ENCODE results near the gene PTGFRN.
"Not testable (repeated sequence)": the region's sequence is repeated elsewhere in the genome, so short reads cannot be mapped to it uniquely, and the experiment has no call there.

PTGFRN gene

GRCh38 chr1:116938216-116938615, 28.5 kb downstream of the PTGFRN start:
- Histone ChIP-seq H3K9me3 (ENCODE audit: control insufficient read depth, insufficient read depth, low read length) (no peaks in the 10 kb centered on the region), H3K9ac (ENCODE audit: low read depth, low read length) (no peak overlapping the region), H3K4me1 (ENCODE audit: insufficient read depth, low read length) (no peaks in the 10 kb centered on the region; the same call in 1 of the 2 replicates), H3K36me3 (ENCODE audit: insufficient read depth, low read length) (peaks cover 8% of the 10 kb centered on the region; the same call in 1 of the 2 replicates)

- not testable (repeated sequence) for H3K9me3 ChIP-seq (ENCODE audit: control insufficient read depth, insufficient read depth, low read length); H3K4me1 ChIP-seq (ENCODE audit: insufficient read depth, low read length)
Measured at GRCh38 chr1:116939780-116940543, 30.2 kb downstream of the PTGFRN start.

GRCh38 chr1:116940814-116941599, 31.3 kb downstream of the PTGFRN start:
- Histone ChIP-seq H3K9me3 (ENCODE audit: control insufficient read depth, insufficient read depth, low read length) (no peaks in the 10 kb centered on the region), H3K4me1 (ENCODE audit: insufficient read depth, low read length) (no peaks in the 10 kb centered on the region; the same call in 1 of the 2 replicates), H3K36me3 (ENCODE audit: insufficient read depth, low read length) (peaks cover 17% of the 10 kb centered on the region), H3K9ac (ENCODE audit: low read depth, low read length) (no peak overlapping the region)

More at GRCh38 chr1:116939780-116940543, 30.2 kb downstream of the PTGFRN start:
- not testable (repeated sequence) for H3K9ac ChIP-seq (ENCODE audit: low read depth, low read length); H3K36me3 ChIP-seq (ENCODE audit: insufficient read depth, low read length)

- Histone ChIP-seq H3K4me1 (ENCODE audit: insufficient read depth, low read length) (no peaks in the 10 kb centered on the region; the same call in 1 of the 2 replicates), H3K9ac (ENCODE audit: low read depth, low read length) (no peak overlapping the region), H3K9me3 (ENCODE audit: control insufficient read depth, insufficient read depth, low read length) (no peaks in the 10 kb centered on the region), H3K36me3 (ENCODE audit: insufficient read depth, low read length) (peaks cover 22% of the 10 kb centered on the region)
Measured at GRCh38 chr1:116941670-116942069, 32.0 kb downstream of the PTGFRN start.

GRCh38 chr1:116942344-116942743, 32.6 kb downstream of the PTGFRN start:
- Histone ChIP-seq H3K9me3 (ENCODE audit: control insufficient read depth, insufficient read depth, low read length) (no peaks in the 10 kb centered on the region), H3K4me1 (ENCODE audit: insufficient read depth, low read length) (no peaks in the 10 kb centered on the region; the same call in 1 of the 2 replicates), H3K9ac (ENCODE audit: low read depth, low read length) (no peak overlapping the region), H3K36me3 (ENCODE audit: insufficient read depth, low read length) (peaks cover 19% of the 10 kb centered on the region)

GRCh38 chr1:116943438-116943837, 33.7 kb downstream of the PTGFRN start:
- no peak overlapping the region for H3K9ac ChIP-seq (ENCODE audit: low read depth, low read length)
- peaks cover 14% of the 10 kb centered on the region for H3K36me3 ChIP-seq (ENCODE audit: insufficient read depth, low read length)
- H3K4me1 ChIP-seq (ENCODE audit: insufficient read depth, low read length): no peaks in the 10 kb centered on the region; the same call in 1 of the 2 replicates
- no peaks in the 10 kb centered on the region for H3K9me3 ChIP-seq (ENCODE audit: control insufficient read depth, insufficient read depth, low read length)

- Histone ChIP-seq H3K4me1 (ENCODE audit: insufficient read depth, low read length) (no peaks in the 10 kb centered on the region; the same call in 1 of the 2 replicates), H3K9me3 (ENCODE audit: control insufficient read depth, insufficient read depth, low read length) (no peaks in the 10 kb centered on the region), H3K36me3 (ENCODE audit: insufficient read depth, low read length) (peaks cover 19% of the 10 kb centered on the region), H3K9ac (ENCODE audit: low read depth, low read length) (no peak overlapping the region)
Measured at GRCh38 chr1:116944613-116945012, 34.9 kb downstream of the PTGFRN start.

- H3K9ac ChIP-seq (ENCODE audit: low read depth, low read length): no peak overlapping the region
- H3K9me3 ChIP-seq (ENCODE audit: control insufficient read depth, insufficient read depth, low read length): no peaks in the 10 kb centered on the region
- peaks cover 19% of the 10 kb centered on the region for H3K36me3 ChIP-seq (ENCODE audit: insufficient read depth, low read length)
- no peaks in the 10 kb centered on the region for H3K4me1 ChIP-seq (ENCODE audit: insufficient read depth, low read length)
Measured at GRCh38 chr1:116945421-116945820, 35.7 kb downstream of the PTGFRN start.

- no peaks in the 10 kb centered on the region for H3K4me1 ChIP-seq (ENCODE audit: insufficient read depth, low read length)
- H3K9ac ChIP-seq (ENCODE audit: low read depth, low read length): no peak overlapping the region
- H3K36me3 ChIP-seq (ENCODE audit: insufficient read depth, low read length): peaks cover 19% of the 10 kb centered on the region
- no peaks in the 10 kb centered on the region for H3K9me3 ChIP-seq (ENCODE audit: control insufficient read depth, insufficient read depth, low read length)
Measured at GRCh38 chr1:116945996-116946395, 36.3 kb downstream of the PTGFRN start.

GRCh38 chr1:116947092-116947860, 37.6 kb downstream of the PTGFRN start:
- Histone ChIP-seq H3K9ac (ENCODE audit: low read depth, low read length) (no peak overlapping the region), H3K9me3 (ENCODE audit: control insufficient read depth, insufficient read depth, low read length) (no peaks in the 10 kb centered on the region), H3K4me1 (ENCODE audit: insufficient read depth, low read length) (no peaks in the 10 kb centered on the region), H3K36me3 (ENCODE audit: insufficient read depth, low read length) (peaks cover 19% of the 10 kb centered on the region)

- Histone ChIP-seq H3K4me1 (ENCODE audit: insufficient read depth, low read length) (no peaks in the 10 kb centered on the region), H3K36me3 (ENCODE audit: insufficient read depth, low read length) (peaks cover 19% of the 10 kb centered on the region), H3K9me3 (ENCODE audit: control insufficient read depth, insufficient read depth, low read length) (no peaks in the 10 kb centered on the region), H3K9ac (ENCODE audit: low read depth, low read length) (no peak overlapping the region)
Measured at GRCh38 chr1:116948046-116948445, 38.3 kb downstream of the PTGFRN start.

- H3K36me3 ChIP-seq (ENCODE audit: insufficient read depth, low read length): peaks cover 19% of the 10 kb centered on the region
- no peak overlapping the region for H3K9ac ChIP-seq (ENCODE audit: low read depth, low read length)
- H3K9me3 ChIP-seq (ENCODE audit: control insufficient read depth, insufficient read depth, low read length): no peaks in the 10 kb centered on the region
- no peaks in the 10 kb centered on the region for H3K4me1 ChIP-seq (ENCODE audit: insufficient read depth, low read length)
Measured at GRCh38 chr1:116948642-116949041, 38.9 kb downstream of the PTGFRN start.

GRCh38 chr1:116949213-116949985, 39.7 kb downstream of the PTGFRN start:
- Histone ChIP-seq H3K9me3 (ENCODE audit: control insufficient read depth, insufficient read depth, low read length) (no peaks in the 10 kb centered on the region), H3K4me1 (ENCODE audit: insufficient read depth, low read length) (peaks cover 2% of the 10 kb centered on the region; the same call in 1 of the 2 replicates), H3K9ac (ENCODE audit: low read depth, low read length) (no peak overlapping the region), H3K36me3 (ENCODE audit: insufficient read depth, low read length) (peaks cover 19% of the 10 kb centered on the region)
